Mesenchymal stem cell (in vitro differentiated cells and primary cell): ENCODE data around the gene CACNA1C.

Experiments
- DNase-seq: peaks from one replicate; pipeline ENCODE4 v3.0.0-alpha.2; 2013
- H2AFZ ChIP-seq: one replicate; pipeline ENCODE4 v1.6.1; 2013; ENCODE audit warnings: low read depth, mild to moderate bottlenecking, control low read depth, inconsistent platforms, low read length, moderate library complexity
- H2AK5ac ChIP-seq: 2 replicates; pipeline ENCODE4 v1.6.1; 2013; ENCODE audit warnings: low read length, moderate library complexity, mild to moderate bottlenecking, inconsistent platforms; ENCODE audit not compliant: severe bottlenecking
- H2BK120ac ChIP-seq: one replicate; pipeline ENCODE4 v1.6.1; 2013; ENCODE audit warnings: low read depth, mild to moderate bottlenecking, inconsistent platforms, low read length, moderate library complexity
- H2BK12ac ChIP-seq, 2 experiments: one replicate each; pipeline ENCODE4 v1.6.1; 2013; ENCODE audit warnings: inconsistent platforms in 2 of 2, low read length in 2 of 2, mild to moderate bottlenecking in 2 of 2, moderate library complexity in 2 of 2, control low read depth in 1 of 2
- H2BK15ac ChIP-seq: one replicate; pipeline ENCODE4 v1.6.1; 2013; ENCODE audit warnings: mild to moderate bottlenecking, low read depth, inconsistent platforms; ENCODE audit not compliant: poor library complexity, severe bottlenecking
- H2BK5ac ChIP-seq: 2 replicates; pipeline ENCODE4 v1.6.1; 2013; ENCODE audit warnings: low read depth, mild to moderate bottlenecking, low read length, control low read depth, inconsistent platforms; ENCODE audit not compliant: poor library complexity, severe bottlenecking
- H3K14ac ChIP-seq, 2 experiments: one replicate each; pipeline ENCODE4 v1.6.1; 2013; ENCODE audit warnings: inconsistent platforms in 2 of 2, low read length in 2 of 2, control low read depth in 1 of 2, mild to moderate bottlenecking in 1 of 2, moderate library complexity in 1 of 2
- H3K18ac ChIP-seq, 2 experiments: one replicate each; pipeline ENCODE4 v1.6.1; 2013; ENCODE audit warnings: inconsistent platforms in 2 of 2, low read length in 2 of 2, control low read depth in 1 of 2, low read depth in 1 of 2, mild to moderate bottlenecking in 1 of 2
- H3K23ac ChIP-seq, 2 experiments: one replicate each; pipeline ENCODE4 v1.6.1; 2013; ENCODE audit warnings: inconsistent platforms in 2 of 2, low read length in 2 of 2, mild to moderate bottlenecking in 2 of 2, moderate library complexity in 2 of 2, control low read depth in 1 of 2
- H3K27ac ChIP-seq: 2 replicates; pipeline ENCODE4 v1.5.1; 2013; ENCODE audit warnings: mild to moderate bottlenecking, moderate library complexity, low read length, control low read depth, inconsistent platforms; ENCODE audit not compliant: poor library complexity, severe bottlenecking
- H3K27me3 ChIP-seq, 2 experiments: 2 replicates each; pipeline versions ENCODE4 v1.6.1 to v1.7.0; 2013; ENCODE audit warnings: low read length in 2 of 2, mild to moderate bottlenecking in 2 of 2, moderate library complexity in 2 of 2, control low read depth in 1 of 2, inconsistent platforms in 1 of 2; ENCODE audit not compliant: control insufficient read depth in 1 of 2, insufficient read depth in 1 of 2
- H3K36me3 ChIP-seq, 2 experiments: 2 replicates each; pipeline versions ENCODE4 v1.6.1 to v1.7.0; 2013; ENCODE audit warnings: low read length in 2 of 2, control low read depth in 1 of 2, inconsistent platforms in 1 of 2, low read depth in 1 of 2, mild to moderate bottlenecking in 1 of 2; ENCODE audit not compliant: insufficient read depth in 2 of 2, control insufficient read depth in 1 of 2
- H3K4ac ChIP-seq, 2 experiments: one replicate each; pipeline ENCODE4 v1.6.1; 2013; ENCODE audit warnings: inconsistent platforms in 2 of 2, low read length in 2 of 2, mild to moderate bottlenecking in 2 of 2, moderate library complexity in 2 of 2, control low read depth in 1 of 2, low read depth in 1 of 2
- H3K4me1 ChIP-seq: 2 replicates; pipeline ENCODE4 v1.6.1; 2013; ENCODE audit warnings: low read depth, low read length, control low read depth; ENCODE audit not compliant: control insufficient read depth, insufficient read depth
- H3K4me2 ChIP-seq: 2 replicates; pipeline ENCODE4 v1.6.1; 2013; ENCODE audit warnings: low read length, mild to moderate bottlenecking, inconsistent platforms; ENCODE audit not compliant: poor library complexity, severe bottlenecking
- H3K4me3 ChIP-seq, 2 experiments: 2 replicates each; pipeline versions ENCODE4 v1.5.1 to v1.7.0; 2013; ENCODE audit warnings: low read length in 2 of 2, mild to moderate bottlenecking in 2 of 2, control low read depth in 1 of 2, low read depth in 1 of 2; ENCODE audit not compliant: insufficient read depth in 1 of 2
- H3K79me1 ChIP-seq: replicated peaks from 2 replicates; pipeline ENCODE4 v1.6.1; 2013; ENCODE audit warnings: mild to moderate bottlenecking, control low read depth, low read length, inconsistent platforms; ENCODE audit not compliant: poor library complexity, severe bottlenecking
- H3K9ac ChIP-seq: 2 replicates; pipeline ENCODE4 v1.7.0; 2013; ENCODE audit warnings: mild to moderate bottlenecking, low read length, moderate library complexity
- H3K9me3 ChIP-seq: 2 replicates; pipeline ENCODE4 v1.7.0; 2013; ENCODE audit warnings: mild to moderate bottlenecking, low read length; ENCODE audit not compliant: control insufficient read depth
- H4K8ac ChIP-seq: one replicate; pipeline ENCODE4 v1.6.1; 2013; ENCODE audit warnings: inconsistent platforms, mild to moderate bottlenecking, low read length, moderate library complexity
- H4K91ac ChIP-seq: one replicate; pipeline ENCODE4 v1.6.1; 2013; ENCODE audit warnings: mild to moderate bottlenecking, low read length, inconsistent platforms
- WGBS: methylation state at CpG from one replicate; pipeline ENCODE4 v1.1.7; 2013; ENCODE audit warnings: mixed read lengths; 5-methylcytosine and 5-hydroxymethylcytosine counted together

The CACNA1C gene

DNA sequence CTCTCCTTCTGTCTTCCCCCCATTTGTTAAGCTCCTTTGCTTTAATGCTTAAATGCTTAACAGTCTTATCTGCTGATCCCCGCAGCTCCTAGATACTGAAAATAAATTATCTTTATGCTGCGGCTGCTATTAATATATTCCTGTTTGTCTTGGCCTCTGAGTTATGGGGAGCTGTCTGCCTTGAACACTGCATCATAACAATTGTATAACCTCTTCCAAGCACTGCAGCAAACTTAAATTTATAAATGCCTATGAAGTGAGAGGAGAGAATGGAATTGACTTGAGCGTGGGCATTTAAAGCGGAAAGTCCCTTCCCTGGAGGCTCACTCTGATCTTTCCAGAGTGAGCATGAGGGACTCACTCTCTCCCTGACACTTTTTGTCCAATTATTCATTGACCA, 25.4 kb upstream of the CACNA1C start:
- Histone ChIP-seq H3K27ac (no peak overlapping the region), H3K4ac (no peak overlapping the region), H3K23ac (no peak overlapping the region), H2BK15ac (no peak overlapping the region), H3K9ac (no peak overlapping the region), H4K8ac (no peak overlapping the region), H3K4me3 (no peak overlapping the region), H3K14ac (no peak overlapping the region), H3K4me2 (no peak overlapping the region), H3K27me3 (peaks cover 46 to 79% of the 10 kb centered on the region in 2 experiments), H3K4me1 (no peaks in the 10 kb centered on the region), H3K79me1 (no peaks in the 10 kb centered on the region), H3K36me3 (no peaks in the 10 kb centered on the region), H4K91ac (no peak overlapping the region), H2BK120ac (no peak overlapping the region), H3K18ac (no peak overlapping the region), H2AK5ac (no peak overlapping the region), H2BK5ac (no peak overlapping the region), H3K9me3 (no peaks in the 10 kb centered on the region), H2BK12ac (no peak overlapping the region), H2AFZ (no peak overlapping the region)
- WGBS = 94% methylated on average over 2 of the region's 4 CpGs
- DNase-seq = no peak

DNA sequence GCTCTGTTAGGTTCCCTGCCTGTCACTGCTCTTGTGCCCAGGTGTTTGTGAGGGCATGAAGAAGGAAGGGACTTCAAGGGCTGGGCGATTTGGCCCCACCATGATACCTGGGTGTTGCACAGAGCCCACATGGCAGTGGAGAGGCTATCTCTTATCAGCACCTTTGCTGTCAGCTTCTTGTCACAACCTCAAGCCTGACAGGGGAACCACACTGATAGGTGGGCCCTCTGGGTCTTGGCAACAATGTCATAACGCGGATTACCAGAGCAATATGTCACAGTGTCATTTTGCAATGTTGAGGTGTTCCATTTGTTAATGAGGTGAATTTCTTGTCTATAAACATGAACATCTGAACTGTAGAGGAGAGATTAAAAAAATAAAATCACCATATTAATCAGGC, 22.9 kb upstream of the CACNA1C start:
- WGBS = 86% methylated on average over 3 of the region's 3 CpGs
- H3K36me3 ChIP-seq = no peaks in the 10 kb centered on the region
- H2BK12ac ChIP-seq = no peak overlapping the region

GRCh38 chr12:2032506-2032905, 20.3 kb upstream of the CACNA1C start:
- no peak overlapping the region for H2BK120ac ChIP-seq
- H3K27ac ChIP-seq = no peak overlapping the region
- H3K36me3 ChIP-seq = no peaks in the 10 kb centered on the region
- no peak overlapping the region for H3K18ac ChIP-seq
- peaks cover 44 to 79% of the 10 kb centered on the region in 2 experiments for H3K27me3 ChIP-seq
- no peak overlapping the region for H3K4me3 ChIP-seq
- no peak overlapping the region for H3K4me2 ChIP-seq
- H2AK5ac ChIP-seq = no peak overlapping the region
- peaks cover 6% of the 10 kb centered on the region for H3K4me1 ChIP-seq
- H3K14ac ChIP-seq = no peak overlapping the region
- H3K79me1 ChIP-seq = no peaks in the 10 kb centered on the region
- H3K9ac ChIP-seq = no peak overlapping the region
- H4K91ac ChIP-seq = no peak overlapping the region
- no peak overlapping the region for H4K8ac ChIP-seq
- no peak overlapping the region for H2BK15ac ChIP-seq
- no peak overlapping the region for H3K4ac ChIP-seq
- H3K9me3 ChIP-seq = no peaks in the 10 kb centered on the region
- H3K23ac ChIP-seq = no peak overlapping the region
- H2AFZ ChIP-seq = no peak overlapping the region
- WGBS = 93% methylated on average over 8 of the region's 8 CpGs
- H2BK12ac ChIP-seq = no peak overlapping the region
- DNase-seq = no peak
- no peak overlapping the region for H2BK5ac ChIP-seq

More for the DNA sequence above, 22.9 kb upstream of the CACNA1C start:
- no peak overlapping the region for H2AK5ac ChIP-seq
- no peak overlapping the region for H3K18ac ChIP-seq
- no peak overlapping the region for H3K9ac ChIP-seq
- H2BK5ac ChIP-seq = no peak overlapping the region
- H3K79me1 ChIP-seq = no peaks in the 10 kb centered on the region
- H4K91ac ChIP-seq = no peak overlapping the region
- DNase-seq = no peak
- peak overlapping the region in 1 of 2 experiments; percentile 11 for H3K14ac ChIP-seq
- H3K4me2 ChIP-seq = no peak overlapping the region
- no peak overlapping the region for H2BK15ac ChIP-seq
- no peak overlapping the region for H2BK120ac ChIP-seq
- H3K4me1 ChIP-seq = peaks cover 2% of the 10 kb centered on the region
- H3K9me3 ChIP-seq = no peaks in the 10 kb centered on the region
- no peak overlapping the region for H3K4me3 ChIP-seq
- H3K27me3 ChIP-seq = peaks cover 55 to 78% of the 10 kb centered on the region in 2 experiments
- H3K27ac ChIP-seq = no peak overlapping the region
- H2AFZ ChIP-seq = no peak overlapping the region
- no peak overlapping the region for H3K23ac ChIP-seq
- no peak overlapping the region for H4K8ac ChIP-seq
- H3K4ac ChIP-seq = no peak overlapping the region

DNA sequence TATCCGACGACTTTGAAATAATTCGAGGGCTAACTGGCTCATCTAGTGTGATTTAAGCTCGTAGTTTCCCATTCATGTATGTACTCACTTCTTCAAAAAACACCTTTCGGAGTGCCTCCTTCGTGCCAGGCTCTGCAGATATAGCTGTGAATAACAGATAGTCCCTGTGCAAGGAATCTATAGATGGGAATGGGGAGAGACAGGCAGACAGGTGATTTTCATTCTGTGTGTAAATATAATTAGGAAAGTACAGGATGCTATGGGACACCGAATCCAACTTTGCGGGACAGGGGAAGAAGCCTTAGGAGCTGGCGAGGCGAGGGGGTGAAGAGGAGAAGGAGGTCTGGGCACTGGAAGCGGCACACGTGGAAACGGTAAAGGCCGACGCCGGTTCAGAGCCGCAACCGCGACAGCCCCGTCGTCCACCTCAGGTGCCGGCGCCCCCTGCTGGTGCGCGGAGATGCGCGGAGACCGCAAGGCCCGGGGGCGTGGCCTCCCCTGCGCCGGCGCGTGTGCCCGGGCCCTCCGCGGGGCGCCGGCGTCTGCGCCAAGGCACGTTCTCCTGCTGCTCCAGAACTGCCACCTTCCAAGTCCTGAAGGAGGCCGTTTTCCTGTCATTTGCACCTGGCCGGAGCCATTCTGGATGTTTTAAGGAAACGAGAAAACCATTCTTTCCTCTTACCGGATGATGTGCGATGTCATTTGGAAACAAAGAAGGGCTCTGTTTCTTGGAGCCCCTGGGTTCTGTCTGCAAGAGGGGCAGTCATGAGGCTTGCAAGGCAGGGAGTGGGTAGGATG, 18.0 kb upstream of the CACNA1C start:
- Histone ChIP-seq H2BK5ac (no peak overlapping the region), H3K36me3 (no peaks in the 10 kb centered on the region), H3K18ac (no peak overlapping the region), H2AK5ac (no peak overlapping the region), H2AFZ (no peak overlapping the region), H3K23ac (no peak overlapping the region), H3K9ac (peak overlapping the region; percentile 74), H2BK12ac (no peak overlapping the region), H3K27ac (no peak overlapping the region), H3K79me1 (no peaks in the 10 kb centered on the region), H3K27me3 (peaks cover 46 to 86% of the 10 kb centered on the region in 2 experiments), H3K9me3 (no peaks in the 10 kb centered on the region), H3K4ac (no peak overlapping the region), H4K8ac (peak overlapping the region; percentile 45), H3K14ac (no peak overlapping the region), H3K4me2 (peak overlapping the region; percentile 64), H3K4me3 (peak overlapping the region; percentile 31 to 79), H2BK120ac (no peak overlapping the region), H3K4me1 (peaks cover 6% of the 10 kb centered on the region), H2BK15ac (no peak overlapping the region), H4K91ac (no peak overlapping the region)
- peak; percentile 68 for DNase-seq
- 13% methylated on average over 45 of the region's 47 CpGs for WGBS
